GM15510 (cell line): ENCODE data around the gene PRAMEF12.
"Not testable (repeated sequence)": the region's sequence is repeated elsewhere in the genome, so short reads cannot be mapped to it uniquely, and the experiment has no call there.

ENCODE experiments used
- POLR2A ChIP-seq: IDR thresholded peaks from 3 replicates; pipeline ENCODE4 v1.6.1; 2011; ENCODE audit warnings: borderline replicate concordance; ENCODE audit not compliant: insufficient read length; ENCODE audit errors: extremely low read depth

The PRAMEF12 gene

GRCh38 chr1:12763479-12763878 is 10.1 kb upstream of the PRAMEF12 start:
- no peak for TF ChIP-seq POLR2A

DNA sequence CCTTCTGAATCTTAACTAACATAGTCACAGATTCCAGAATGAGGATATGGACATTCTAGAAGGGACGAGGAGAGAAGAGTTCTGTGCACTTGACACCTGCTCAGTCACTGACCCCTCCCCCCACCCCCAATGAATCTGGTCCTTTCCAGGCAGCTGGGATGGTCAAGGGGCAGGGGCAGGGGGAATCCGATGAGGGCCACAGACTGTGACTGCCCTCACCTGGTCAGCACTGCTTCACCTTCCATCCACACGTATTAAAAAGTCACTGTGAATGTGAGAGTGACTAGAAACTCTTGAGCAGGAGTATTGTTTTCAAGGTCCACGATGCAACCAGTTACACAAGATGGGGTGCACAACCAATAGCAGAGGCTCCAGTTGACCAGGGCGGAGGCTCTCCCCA is 9.5 kb upstream of the PRAMEF12 start:
- TF ChIP-seq POLR2A, result no peak

GRCh38 chr1:12769031-12769430 is 4.5 kb upstream of the PRAMEF12 start:
- no peak for TF ChIP-seq POLR2A

GRCh38 chr1:12769976-12770505 is 3.5 kb upstream of the PRAMEF12 start:
- TF ChIP-seq POLR2A, result no peak

DNA sequence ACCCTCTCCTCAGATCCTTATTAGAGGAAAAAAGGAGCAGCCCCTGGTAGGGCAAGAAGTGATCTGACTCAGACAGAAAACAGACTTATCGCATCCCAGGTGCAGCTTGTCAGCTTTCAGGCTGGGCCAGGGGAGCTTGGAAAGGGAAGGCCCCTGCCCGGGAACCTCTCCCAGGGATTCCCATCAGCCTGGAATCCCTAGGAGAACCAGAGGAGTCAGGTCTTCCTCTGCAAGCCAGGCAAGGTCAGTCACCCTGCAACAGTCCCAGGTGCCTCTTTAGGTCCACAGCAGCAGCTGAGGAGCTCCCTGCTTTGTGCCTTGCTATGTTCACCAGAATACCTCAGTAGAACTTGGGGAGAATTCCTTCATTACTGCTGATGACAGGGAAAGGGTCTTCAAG is 2.9 kb upstream of the PRAMEF12 start:
- TF ChIP-seq POLR2A, result no peak

- TF ChIP-seq POLR2A, result no peak
Observed at GRCh38 chr1:12771186-12771585, 2.4 kb upstream of the PRAMEF12 start.

GRCh38 chr1:12772520-12772919 is 1.0 kb upstream of the PRAMEF12 start:
- no peak for TF ChIP-seq POLR2A

DNA sequence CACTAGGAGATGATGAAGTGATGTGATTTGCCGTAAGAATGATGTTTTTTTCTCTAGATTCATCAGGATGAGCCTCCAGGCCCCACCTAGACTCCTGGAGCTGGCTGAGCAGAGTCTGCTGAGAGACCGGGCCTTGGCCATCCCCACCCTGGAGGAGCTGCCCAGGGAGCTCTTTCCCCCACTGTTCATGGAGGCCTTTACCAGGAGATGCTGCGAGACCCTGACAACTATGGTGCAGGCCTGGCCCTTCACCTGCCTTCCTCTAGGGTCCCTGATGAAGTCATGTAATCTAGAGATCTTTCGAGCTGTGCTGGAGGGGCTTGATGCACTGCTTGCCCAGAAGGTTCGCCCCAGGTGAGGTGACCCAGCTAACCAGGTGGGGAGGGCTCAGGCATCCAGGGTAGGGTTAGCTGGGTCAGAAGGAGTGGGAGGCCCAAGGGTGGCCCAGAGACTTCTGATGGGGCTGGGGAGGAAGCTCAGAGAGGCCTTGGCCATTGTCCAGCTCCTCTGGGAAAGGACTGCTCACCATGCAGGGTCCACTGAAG is 1.3 kb downstream of the PRAMEF12 start:
- TF ChIP-seq POLR2A, result no peak

- TF ChIP-seq POLR2A, result no peak
Observed at GRCh38 chr1:12775443-12775842, 1.9 kb downstream of the PRAMEF12 start.

- no peak for TF ChIP-seq POLR2A
Observed at GRCh38 chr1:12776801-12777557, 3.4 kb downstream of the PRAMEF12 start.

DNA sequence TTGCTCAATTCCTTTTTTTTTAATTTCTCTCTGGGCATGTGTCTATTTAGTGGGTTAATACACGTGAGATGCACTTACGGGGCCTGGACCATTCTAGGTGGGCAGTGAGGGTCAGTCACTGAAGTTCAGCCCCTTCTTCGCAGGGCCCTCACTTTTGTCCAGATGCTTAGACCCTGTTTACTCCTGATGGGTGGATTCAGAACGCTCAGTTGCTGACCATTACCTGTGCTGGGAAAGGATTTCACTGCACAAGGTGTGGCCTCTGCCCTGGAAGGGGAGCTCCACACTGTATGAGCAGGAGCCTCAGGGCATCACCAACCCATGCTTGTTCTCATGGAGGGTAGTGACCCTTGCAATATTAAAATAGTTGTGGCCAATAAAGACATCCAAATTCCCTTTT is 4.5 kb downstream of the PRAMEF12 start:
- TF ChIP-seq POLR2A, result no peak

- TF ChIP-seq POLR2A, result no peak
Observed at GRCh38 chr1:12778907-12779306, 5.4 kb downstream of the PRAMEF12 start.

- not testable (repeated sequence) for TF ChIP-seq POLR2A
Observed at GRCh38 chr1:12791097-12791496, 17.6 kb downstream of the PRAMEF12 start, which contains the start of gene PRAMEF1. PRAMEF1 (plus strand) TSS chr1:12791397; CDS start chr1:12793228, 1,831 bp downstream.

- no peak for TF ChIP-seq POLR2A
Observed at GRCh38 chr1:12798911-12799310, 25.4 kb downstream of the PRAMEF12 start.

DNA sequence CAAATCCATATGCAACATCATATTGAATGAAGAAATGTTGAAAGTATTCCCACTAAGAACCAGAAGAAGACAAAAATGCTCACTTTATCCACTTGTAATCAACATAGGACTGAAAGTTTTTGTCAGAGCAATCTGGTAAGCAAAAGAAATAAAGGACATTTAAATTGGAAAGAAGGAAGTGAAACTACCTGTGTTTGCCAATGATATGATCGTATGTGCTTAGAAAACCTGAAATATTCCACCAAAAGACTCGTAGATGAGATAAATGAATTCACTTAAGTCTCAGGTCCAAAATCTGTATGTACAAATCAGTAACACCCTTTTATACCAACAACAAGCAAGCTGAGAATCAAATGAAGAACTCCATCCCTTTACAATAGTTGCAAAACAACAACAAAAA is 26.2 kb downstream of the PRAMEF12 start:
- no peak for TF ChIP-seq POLR2A

DNA sequence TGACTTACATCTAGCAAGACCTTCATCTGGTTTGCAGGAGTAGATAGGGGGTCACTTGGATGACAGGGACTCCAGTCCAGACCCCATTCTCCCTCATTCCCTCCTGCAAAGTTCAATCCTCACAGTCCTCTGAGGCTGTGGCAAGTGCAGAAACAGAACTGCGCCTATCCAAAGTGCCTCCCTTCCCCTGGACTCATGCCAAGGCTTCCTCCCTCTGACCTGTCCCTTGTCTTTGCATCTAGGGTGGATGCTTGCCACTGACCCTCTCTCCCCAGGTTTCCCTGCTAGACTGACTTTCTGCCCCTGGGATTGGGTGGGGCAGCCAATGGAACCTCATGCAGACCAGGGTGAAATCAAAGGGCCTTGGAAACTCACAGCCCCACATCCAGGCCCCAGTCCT is 36.4 kb downstream of the PRAMEF12 start:
- TF ChIP-seq POLR2A, result no peak
